Uterus (tissue), 4 donors: Measurements from ENCODE around the gene FAM222B. TPM values are rescaled to one million over a fixed set of nuclear protein-coding genes. Genes with fewer than 3 reads are reported as not detected.
A peak's percentile ranks its signal among the peaks of the same experiment; 100 is the strongest.
"Not testable (repeated sequence)": the region's sequence is repeated elsewhere in the genome, so short reads cannot be mapped to it uniquely, and the experiment has no call there.

ENCODE experiments used
- DNase-seq, 2 donors: peaks; one replicate each; pipeline ENCODE4 v3.0.0-alpha.2; 2019 to 2020
- H3K27ac ChIP-seq, 2 donors: fragments of 200-600 bp; sonication (generic); 1 replicate in 1 of 2; 2 replicates in 1 of 2; pipeline ENCODE4 v1.5.1; 2016 to 2018
- H3K27me3 ChIP-seq, 2 donors: fragments of 200-600 bp; sonication (generic); one replicate each; pipeline ENCODE4 v1.5.1; 2018 to 2019; ENCODE audit warnings: control low read depth in 1 of 2
- H3K36me3 ChIP-seq, 2 donors: fragments of 200-600 bp; sonication (generic); one replicate each; pipeline ENCODE4 v1.5.1; 2019; ENCODE audit warnings: control low read depth in 1 of 2
- H3K4me1 ChIP-seq, 2 donors: fragments of 200-600 bp; sonication (generic); one replicate each; pipeline ENCODE4 v1.5.1; 2018 to 2019; ENCODE audit warnings: control low read depth in 1 of 2
- H3K4me3 ChIP-seq, 2 donors: fragments of 200-600 bp; sonication (generic); 1 replicate in 1 of 2; 2 replicates in 1 of 2; pipeline ENCODE4 v1.5.1; 2018 to 2019; ENCODE audit warnings: mild to moderate bottlenecking in 1 of 2
- H3K9me3 ChIP-seq, 2 donors: fragments of 200-600 bp; sonication (generic); one replicate each; pipeline ENCODE4 v1.5.1; 2019; ENCODE audit warnings: control low read depth in 1 of 2
- POLR2A ChIP-seq, 2 donors: fragments of 450-650 bp; IDR thresholded peaks; one replicate each; pipeline ENCODE4 v1.6.1; 2016; ENCODE audit warnings: antibody characterized with exemption in 2 of 2, mild to moderate bottlenecking in 1 of 2, moderate library complexity in 1 of 2
- intact Hi-C: fragments of 100-400 bp; cut with DNase I; formaldehyde crosslinking; loops from one replicate; pipeline ENCODE4 v1.15.1; 2023; ENCODE audit warnings: low total_unique reads
- total RNA-seq, 4 donors: library from RNA; depleted of rRNA in 3 of 4; stranded (reverse); fragments of >200 nt in 3 of 4; gene quantifications; one replicate each; pipeline versions ENCODE4 v1.1.0 to v1.2.4, GENCODE V29; 2014 to 2023
- TF ChIP-seq, protein P1 (sequence below), 4 experiments: fragments of 200-600 bp in 2 of 4; fragments of 450-650 bp in 2 of 4; sonication (generic) in 2 of 4; IDR thresholded peaks; one replicate each; pipeline ENCODE4 v1.5.1; 2016 to 2019; ENCODE audit warnings: antibody characterized with exemption in 4 of 4, mild to moderate bottlenecking in 2 of 4, moderate library complexity in 1 of 4
- donor health status: DM: yes; HTN: yes; CAD: no.

Gene FAM222B
- total RNA-seq, 4 donors from 2014 or later, result 2.4 to 24.3 (median 4.2) TPM

- H3K4me3 ChIP-seq, result no peak overlapping the region
- no peaks in the 10 kb centered on the region for H3K27me3 ChIP-seq
- no peak for DNase-seq
- TF ChIP-seq, protein P1, sequence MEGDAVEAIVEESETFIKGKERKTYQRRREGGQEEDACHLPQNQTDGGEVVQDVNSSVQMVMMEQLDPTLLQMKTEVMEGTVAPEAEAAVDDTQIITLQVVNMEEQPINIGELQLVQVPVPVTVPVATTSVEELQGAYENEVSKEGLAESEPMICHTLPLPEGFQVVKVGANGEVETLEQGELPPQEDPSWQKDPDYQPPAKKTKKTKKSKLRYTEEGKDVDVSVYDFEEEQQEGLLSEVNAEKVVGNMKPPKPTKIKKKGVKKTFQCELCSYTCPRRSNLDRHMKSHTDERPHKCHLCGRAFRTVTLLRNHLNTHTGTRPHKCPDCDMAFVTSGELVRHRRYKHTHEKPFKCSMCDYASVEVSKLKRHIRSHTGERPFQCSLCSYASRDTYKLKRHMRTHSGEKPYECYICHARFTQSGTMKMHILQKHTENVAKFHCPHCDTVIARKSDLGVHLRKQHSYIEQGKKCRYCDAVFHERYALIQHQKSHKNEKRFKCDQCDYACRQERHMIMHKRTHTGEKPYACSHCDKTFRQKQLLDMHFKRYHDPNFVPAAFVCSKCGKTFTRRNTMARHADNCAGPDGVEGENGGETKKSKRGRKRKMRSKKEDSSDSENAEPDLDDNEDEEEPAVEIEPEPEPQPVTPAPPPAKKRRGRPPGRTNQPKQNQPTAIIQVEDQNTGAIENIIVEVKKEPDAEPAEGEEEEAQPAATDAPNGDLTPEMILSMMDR (IDR thresholded peaks at IDR 0.05), result no peak
- no peak for TF ChIP-seq POLR2A (IDR thresholded peaks at IDR 0.05)
- no peak overlapping the region for H3K27ac ChIP-seq
- H3K9me3 ChIP-seq, result no peaks in the 10 kb centered on the region
- intact Hi-C loops, result no loop called here
- H3K4me1 ChIP-seq, result peaks cover 8 to 32% of the 10 kb centered on the region in 2 donors
- H3K36me3 ChIP-seq, result no peaks in the 10 kb centered on the region
These were observed 120.0 kb downstream of the FAM222B start for GRCh38 chr17:28722417-28723158.

DNA sequence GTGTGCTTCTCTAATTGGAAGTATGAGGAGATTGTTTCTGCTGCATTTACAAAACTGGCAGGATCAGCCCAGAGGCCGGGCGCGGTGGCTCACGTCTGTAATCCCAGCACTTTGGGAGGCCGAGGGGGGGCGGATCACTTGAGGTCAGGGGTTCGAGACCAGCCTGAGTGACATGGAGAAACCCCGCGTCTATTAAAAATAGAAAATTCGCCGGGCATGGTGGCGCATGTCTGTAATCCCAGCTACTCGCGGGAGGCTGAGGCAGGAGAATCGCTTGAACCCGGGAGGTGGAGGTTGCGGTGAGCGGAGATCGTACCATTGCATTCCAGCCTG lies 121.6 kb downstream of the FAM222B start:
- H3K36me3 ChIP-seq, H3K27me3 ChIP-seq, intact Hi-C loops, DNase-seq, H3K9me3 ChIP-seq: not testable (repeated sequence)
- peak overlapping the region; percentile 84 to 97 for H3K4me3 ChIP-seq
- peaks cover 8 to 28% of the 10 kb centered on the region in 2 donors for H3K4me1 ChIP-seq
- peak overlapping the region; percentile 92 to 94 for H3K27ac ChIP-seq

DNA sequence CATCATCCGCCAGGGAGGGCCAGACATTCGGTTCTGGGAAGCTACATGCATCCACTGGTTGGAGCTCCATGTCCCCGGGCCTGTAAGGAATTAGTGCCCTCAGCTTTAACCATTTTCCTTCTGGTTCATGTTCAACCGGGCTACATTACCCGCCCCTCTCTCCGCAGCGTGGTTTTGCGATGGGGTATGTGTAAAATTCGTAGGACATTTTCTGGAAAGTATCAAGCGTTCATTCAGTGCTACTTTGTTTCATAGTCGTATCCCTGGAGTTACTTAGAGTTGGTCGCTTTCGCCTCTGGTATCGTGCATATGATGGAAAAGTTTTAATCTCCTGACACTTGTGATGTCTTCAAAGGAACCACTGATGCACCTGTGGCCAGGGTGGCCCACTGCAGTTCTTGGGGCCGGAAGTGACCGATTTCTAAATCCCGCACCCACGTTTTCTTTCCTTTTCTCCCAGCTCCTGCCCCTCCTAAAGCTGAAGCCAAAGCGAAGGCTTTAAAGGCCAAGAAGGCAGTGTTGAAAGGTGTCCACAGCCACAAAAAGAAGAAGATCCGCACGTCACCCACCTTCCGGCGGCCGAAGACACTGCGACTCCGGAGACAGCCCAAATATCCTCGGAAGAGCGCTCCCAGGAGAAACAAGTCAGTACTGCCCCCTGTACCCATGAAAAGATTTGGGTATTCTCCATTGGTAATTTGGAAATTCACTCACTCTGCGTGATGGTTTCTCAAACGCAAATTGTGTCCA lies 122.2 kb downstream of the FAM222B start:
- H3K27ac ChIP-seq, result peak overlapping the region; percentile 92 to 94
- H3K9me3 ChIP-seq, result no peaks in the 10 kb centered on the region
- TF ChIP-seq POLR2A (IDR thresholded peaks at IDR 0.05), result no peak
- TF ChIP-seq, protein P1 (IDR thresholded peaks at IDR 0.05), result no peak
- no peaks in the 10 kb centered on the region for H3K36me3 ChIP-seq
- H3K4me3 ChIP-seq, result peak overlapping the region; percentile 84 to 97
- intact Hi-C loops, result no loop called here
- no peak for DNase-seq
- H3K27me3 ChIP-seq, result no peaks in the 10 kb centered on the region
- peaks cover 5 to 23% of the 10 kb centered on the region in 2 donors for H3K4me1 ChIP-seq

DNA sequence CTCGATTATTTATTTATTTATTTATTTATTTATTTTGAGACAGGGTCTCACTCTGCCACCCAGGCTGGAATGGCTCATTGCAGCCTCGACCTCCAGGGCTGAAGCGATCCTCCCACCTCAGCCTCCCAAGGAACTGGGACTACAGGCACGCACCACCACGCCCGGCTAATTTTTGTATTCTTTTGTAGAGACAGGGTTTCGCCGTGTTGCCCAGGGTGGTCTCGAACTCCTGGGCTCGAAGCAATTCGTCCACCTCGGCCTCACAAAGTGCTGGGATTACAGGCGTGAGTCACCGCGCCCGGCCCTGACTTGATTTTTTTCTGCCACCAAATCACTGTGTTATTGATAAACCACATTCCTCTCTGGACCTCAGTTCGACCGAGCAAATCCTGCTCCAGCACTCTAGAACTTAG lies 123.6 kb downstream of the FAM222B start:
- no peak for DNase-seq
- Histone ChIP-seq H3K27me3 (no peaks in the 10 kb centered on the region), H3K36me3 (no peaks in the 10 kb centered on the region), H3K4me1 (peaks cover 5 to 22% of the 10 kb centered on the region in 2 donors), H3K9me3 (no peaks in the 10 kb centered on the region), H3K4me3 (peak overlapping the region; percentile 84 to 97), H3K27ac (peak overlapping the region; percentile 92 to 94)
- intact Hi-C loops, result no loop called here
- TF ChIP-seq, protein P1 (IDR thresholded peaks at IDR 0.05), result no peak
- no peak for TF ChIP-seq POLR2A (IDR thresholded peaks at IDR 0.05)

DNA sequence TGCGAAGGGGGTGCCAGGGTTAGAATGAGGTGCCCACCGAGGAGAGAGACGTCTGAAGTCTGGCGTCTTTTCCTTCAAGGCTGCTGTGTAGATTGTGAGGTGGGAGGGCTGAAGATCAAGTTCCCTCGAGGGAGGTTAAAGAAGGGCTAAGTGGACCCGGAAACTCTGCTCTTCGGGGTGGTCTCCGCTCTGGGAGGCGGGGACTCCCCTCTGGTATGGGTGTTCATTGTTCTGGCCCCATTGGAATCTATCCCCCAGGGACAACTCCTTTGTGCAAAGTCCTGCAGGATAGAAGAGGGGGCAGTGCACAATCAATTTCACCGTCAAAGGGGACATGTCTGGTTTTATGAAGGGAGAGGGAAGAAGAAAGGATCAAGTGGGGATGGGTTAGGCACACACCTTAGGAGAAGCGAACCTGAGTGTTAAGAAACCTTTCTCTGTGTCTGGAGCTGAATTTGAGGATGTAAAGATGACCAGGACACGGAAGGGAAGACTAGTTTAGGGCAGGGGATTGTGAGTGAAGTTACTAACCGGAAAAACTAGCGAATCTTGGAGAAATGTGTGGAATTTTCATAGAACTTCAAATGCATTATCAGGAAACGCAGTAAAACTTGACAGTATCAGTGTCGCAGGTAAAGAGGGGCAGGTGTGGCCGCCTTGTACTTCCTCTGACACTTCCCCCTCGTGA lies 124.1 kb downstream of the FAM222B start:
- Histone ChIP-seq H3K4me3 (peak overlapping the region; percentile 84 to 97), H3K36me3 (no peaks in the 10 kb centered on the region), H3K4me1 (peaks cover 5 to 22% of the 10 kb centered on the region in 2 donors), H3K27ac (peak overlapping the region; percentile 92 to 94), H3K27me3 (no peaks in the 10 kb centered on the region), H3K9me3 (no peaks in the 10 kb centered on the region)
- no peak for TF ChIP-seq POLR2A (IDR thresholded peaks at IDR 0.05)
- TF ChIP-seq, protein P1 (IDR thresholded peaks at IDR 0.05), result no peak
- no peak for DNase-seq
- intact Hi-C loops, result no loop called here
